HG02885 (cell line): Measurements from ENCODE around the gene MAN1B1.
A peak's percentile ranks its signal among the peaks of the same experiment; 100 is the strongest.

Experiments
- ATAC-seq: cut with Tn5 transposase; IDR thresholded peaks from one replicate; pipeline ENCODE4 v1.9.1; 2021; ENCODE audit warnings: mild to moderate bottlenecking; ENCODE audit not compliant: unreplicated experiment, poor library complexity

Gene MAN1B1

DNA sequence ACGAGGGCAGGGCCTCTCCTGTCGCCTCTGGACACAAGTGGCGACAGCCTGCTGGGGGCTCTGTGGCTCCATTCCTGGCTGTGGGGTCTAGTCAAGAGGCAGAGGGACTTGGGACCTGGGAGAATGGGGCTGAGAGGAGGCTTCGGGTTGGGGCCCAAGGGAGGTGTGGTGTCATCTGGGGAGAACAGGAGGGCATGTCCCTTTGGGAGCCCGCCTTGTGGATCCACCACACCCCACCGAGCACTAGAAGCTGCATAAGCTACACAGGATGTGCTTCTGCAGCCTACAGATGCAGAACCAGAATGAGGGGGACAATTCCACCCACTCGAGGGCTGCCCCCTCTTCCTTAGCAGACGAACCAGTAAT lies 3.9 kb upstream of the MAN1B1 start:
- no peak for ATAC-seq

- ATAC-seq, result no peak
Measured at GRCh38 chr9:137083394-137084004, 3.3 kb upstream of the MAN1B1 start.

DNA sequence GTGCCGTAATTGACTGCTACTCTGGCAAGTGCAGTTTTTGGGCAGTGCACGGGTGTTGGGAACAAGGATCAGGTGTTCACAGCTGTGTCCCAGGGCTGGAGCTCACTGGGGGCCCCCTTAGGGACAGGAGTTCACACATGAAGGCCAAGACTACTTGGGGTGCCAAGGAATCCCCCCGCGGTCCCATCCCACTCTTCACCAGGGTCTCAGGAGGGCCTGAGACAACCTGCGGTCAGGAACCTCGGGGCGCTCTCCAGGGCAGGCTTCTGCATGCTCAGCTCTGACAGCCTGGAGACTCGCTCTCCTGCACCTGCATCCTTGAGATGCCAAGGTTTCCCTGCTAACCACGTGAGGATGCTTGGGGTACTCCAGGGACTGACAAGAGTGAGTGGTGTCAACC lies 2.3 kb upstream of the MAN1B1 start:
- ATAC-seq, result no peak

DNA sequence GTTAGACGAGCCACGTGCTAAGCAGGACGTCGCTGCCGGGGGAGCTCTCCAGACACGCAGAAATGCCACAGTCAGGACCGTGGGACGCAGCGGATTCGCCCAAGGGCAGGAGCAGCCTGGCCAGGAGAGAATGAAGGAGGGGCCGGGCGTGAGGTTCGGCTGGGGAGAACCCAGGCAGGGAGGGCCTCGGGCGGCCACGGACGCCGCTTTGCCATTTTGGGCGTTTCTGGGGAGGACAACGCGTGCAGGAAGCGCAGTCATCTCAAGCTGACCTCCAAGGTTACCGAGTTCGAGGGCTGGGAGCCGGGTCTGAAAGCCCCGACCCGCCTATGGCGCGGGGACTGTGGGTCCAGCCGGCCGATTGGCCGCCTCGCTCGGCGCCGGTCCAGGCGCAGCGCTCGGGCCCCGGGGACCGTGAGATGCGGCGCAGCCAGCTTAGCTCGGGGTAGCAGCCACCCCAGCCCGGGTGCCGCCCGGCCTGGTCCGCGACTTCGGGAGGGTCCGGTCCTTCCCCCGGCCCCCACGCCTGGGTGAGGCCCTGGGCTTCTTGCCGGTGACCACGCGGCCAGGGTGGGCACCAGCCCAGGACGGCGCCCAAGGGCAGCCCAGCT lies 760 bp upstream of the MAN1B1 start:
- ATAC-seq, result peak; percentile 11

DNA sequence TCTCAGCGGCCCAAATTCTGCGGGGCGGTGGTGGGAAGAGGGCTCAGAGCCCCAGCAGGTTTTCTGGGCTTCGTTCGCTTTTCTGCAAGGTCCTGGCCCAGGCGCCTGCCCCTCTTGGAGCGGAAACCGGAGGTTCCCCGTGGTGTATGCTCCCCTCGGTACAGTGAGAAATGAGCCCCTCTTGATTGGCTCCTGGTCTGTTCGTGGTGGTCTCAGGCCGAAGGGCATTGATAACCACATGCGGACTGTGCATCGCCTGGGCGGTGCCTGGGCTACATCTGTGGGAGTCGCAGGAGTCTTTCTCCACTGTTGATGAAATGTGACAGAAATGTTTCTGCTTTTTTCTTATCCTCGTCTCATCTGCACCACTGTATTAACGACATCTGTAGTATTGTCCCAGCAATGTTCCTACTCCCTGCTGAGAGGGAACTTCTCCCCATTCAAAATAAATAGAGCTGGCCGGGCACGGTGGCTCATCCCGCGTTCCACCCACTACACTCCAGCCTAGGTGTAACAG lies 682 bp downstream of the MAN1B1 start:
- no peak for ATAC-seq

GRCh38 chr9:137088121-137088520 lies 1.3 kb downstream of the MAN1B1 start:
- ATAC-seq, result no peak

GRCh38 chr9:137089232-137089947 lies 2.6 kb downstream of the MAN1B1 start:
- no peak for ATAC-seq

GRCh38 chr9:137095664-137096517 lies 9.1 kb downstream of the MAN1B1 start:
- ATAC-seq, result peak; percentile 84

GRCh38 chr9:137096785-137097546 lies 10.2 kb downstream of the MAN1B1 start:
- no peak for ATAC-seq

DNA sequence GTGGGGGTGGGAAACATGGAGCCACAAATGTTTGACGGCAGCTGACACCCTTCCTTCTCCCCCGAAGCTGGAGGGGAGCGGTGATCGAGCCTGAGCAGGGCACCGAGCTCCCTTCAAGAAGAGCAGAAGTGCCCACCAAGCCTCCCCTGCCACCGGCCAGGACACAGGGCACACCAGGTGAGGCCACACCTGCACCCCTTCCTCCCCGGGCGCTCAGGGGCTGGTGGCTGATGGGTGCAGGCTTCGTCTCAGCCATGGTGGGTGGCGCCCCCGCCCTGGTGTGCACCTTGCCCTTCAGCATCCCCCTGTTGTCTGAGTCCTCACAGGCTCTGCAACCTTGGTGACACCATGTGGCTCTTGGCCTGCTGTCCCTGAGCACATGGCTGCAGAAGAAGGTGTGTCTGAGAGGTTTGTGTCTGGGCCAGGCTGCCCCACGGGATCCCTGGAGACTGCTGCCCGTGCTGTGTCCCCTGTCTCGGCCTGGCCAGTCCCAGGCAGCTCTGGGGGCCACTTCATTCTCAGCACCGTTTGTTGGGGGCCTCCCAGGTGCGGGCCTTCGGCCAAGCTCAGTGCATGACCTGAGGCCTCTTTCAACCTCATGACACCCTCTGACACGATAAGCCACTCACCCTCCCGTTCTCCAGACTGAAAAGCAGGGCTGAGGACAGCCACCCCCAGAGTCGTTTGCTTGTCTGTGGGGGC lies 11.1 kb downstream of the MAN1B1 start:
- no peak for ATAC-seq

DNA sequence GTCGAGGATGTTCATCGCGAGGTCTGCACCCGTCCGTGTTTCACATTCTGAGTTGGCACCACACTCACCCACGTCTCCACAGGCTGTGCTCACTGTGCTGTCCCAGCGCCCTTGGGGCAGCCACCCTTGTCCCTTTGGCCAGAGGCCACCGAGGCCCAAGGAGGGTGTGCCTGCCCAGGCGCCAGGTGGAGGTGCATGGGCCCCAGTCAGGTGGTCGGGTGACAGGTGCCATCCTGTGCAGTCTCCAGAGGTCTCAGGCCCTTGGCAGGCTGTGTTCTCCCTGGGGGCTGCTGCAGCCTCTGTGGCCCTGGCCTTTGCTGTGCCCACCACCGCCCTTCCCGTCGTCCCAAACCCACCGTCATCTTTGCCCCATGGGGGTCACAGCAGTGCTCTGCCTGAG lies 12.4 kb downstream of the MAN1B1 start:
- no peak for ATAC-seq

GRCh38 chr9:137103206-137103999 lies 16.6 kb downstream of the MAN1B1 start:
- ATAC-seq, result no peak

DNA sequence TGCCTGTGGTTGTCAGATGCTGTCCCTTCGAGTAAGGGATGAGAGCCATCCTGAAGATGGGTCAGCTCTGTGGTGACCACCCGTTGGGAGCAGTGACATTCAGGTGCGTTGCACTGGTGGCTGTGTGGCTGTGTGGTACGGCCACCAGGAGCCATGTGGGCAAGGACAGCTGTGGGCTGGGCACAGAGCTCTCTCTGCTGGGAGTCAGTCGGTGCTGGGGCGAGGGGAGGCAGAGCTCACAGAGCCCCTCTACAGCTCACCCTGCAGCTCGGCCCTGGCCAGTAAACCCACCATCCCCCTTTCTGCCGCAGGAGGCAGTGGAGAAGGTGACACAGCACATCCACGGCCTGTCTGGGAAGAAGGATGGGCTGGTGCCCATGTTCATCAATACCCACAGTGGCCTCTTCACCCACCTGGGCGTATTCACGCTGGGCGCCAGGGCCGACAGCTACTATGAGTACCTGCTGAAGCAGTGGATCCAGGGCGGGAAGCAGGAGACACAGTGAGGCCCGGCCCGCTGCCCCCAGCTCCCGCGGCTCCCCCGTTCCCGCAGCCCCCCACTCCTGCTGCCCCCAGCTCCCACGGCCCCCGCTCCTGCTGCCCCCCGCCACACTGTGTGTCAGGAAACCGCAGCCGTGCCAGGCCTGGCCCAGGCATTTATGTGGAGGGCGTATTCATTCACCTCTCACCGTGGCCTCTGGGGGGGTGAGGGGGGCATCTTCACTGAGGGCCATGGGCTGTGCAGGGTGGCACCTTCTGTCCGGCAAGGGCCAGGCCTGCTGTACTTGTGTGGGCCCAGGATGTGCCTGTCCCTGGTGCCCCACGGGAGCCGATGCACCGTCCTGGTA lies 19.3 kb downstream of the MAN1B1 start:
- no peak for ATAC-seq

- ATAC-seq, result no peak
Measured at GRCh38 chr9:137106662-137107250, 20.0 kb downstream of the MAN1B1 start.

DNA sequence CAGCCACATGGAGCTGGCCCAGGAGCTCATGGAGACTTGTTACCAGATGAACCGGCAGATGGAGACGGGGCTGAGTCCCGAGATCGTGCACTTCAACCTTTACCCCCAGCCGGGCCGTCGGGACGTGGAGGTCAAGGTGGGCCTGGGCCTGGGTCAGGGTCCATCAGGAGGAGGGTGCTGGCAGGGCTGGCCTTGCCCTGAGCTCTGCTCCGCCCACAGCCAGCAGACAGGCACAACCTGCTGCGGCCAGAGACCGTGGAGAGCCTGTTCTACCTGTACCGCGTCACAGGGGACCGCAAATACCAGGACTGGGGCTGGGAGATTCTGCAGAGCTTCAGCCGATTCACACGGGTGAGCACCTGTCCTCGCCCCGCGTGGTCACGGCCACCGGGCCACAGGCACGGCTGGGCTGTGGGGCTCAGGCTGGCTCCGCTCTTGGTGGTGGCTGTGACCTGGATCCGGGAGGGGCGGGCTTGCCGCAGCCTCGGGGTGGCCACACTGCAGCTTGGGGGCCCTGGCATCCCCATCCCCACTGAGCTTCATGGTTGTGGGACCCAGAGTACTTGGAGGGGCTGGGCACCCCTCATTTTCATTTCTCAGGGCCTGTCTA lies 20.6 kb downstream of the MAN1B1 start:
- no peak for ATAC-seq

GRCh38 chr9:137107982-137108381 lies 21.2 kb downstream of the MAN1B1 start:
- ATAC-seq, result no peak
